Right cardiac atrium (tissue), 5 donors: ENCODE measurements around the gene PLCH2. TPM values are rescaled to one million over a fixed set of nuclear protein-coding genes. Genes with fewer than 3 reads are reported as not detected.

Experiments used
- ATAC-seq, 2 donors: fragments of 200-7000 bp; cut with Tn5 transposase; one replicate each; pipeline versions ENCODE4 v1.8.0 to v1.9.1; 2020; ENCODE audit warnings: moderate library complexity in 2 of 2, mild to moderate bottlenecking in 1 of 2
- DNase-seq, 3 donors: peaks; one replicate each; pipeline ENCODE4 v3.0.0-alpha.2; 2020
- H3K27ac ChIP-seq: one replicate; pipeline ENCODE4 v1.5.1; 2013; ENCODE audit warnings: mild to moderate bottlenecking, low read length, control low read depth, moderate library complexity
- H3K27me3 ChIP-seq: one replicate; pipeline ENCODE4 v1.6.1; 2013; ENCODE audit not compliant: control insufficient read depth, insufficient read depth
- H3K4me1 ChIP-seq: one replicate; pipeline ENCODE4 v1.6.1; 2013; ENCODE audit warnings: low read length; ENCODE audit not compliant: control insufficient read depth, insufficient read depth
- H3K4me3 ChIP-seq: one replicate; pipeline ENCODE4 v1.5.1; 2013; ENCODE audit warnings: low read length, control low read depth
- H3K9me3 ChIP-seq: one replicate; pipeline ENCODE4 v1.6.1; 2013; ENCODE audit warnings: low read length; ENCODE audit not compliant: control insufficient read depth
- WGBS: extraction: QIAGEN DNeasy Blood & Tissue Kit; methylation state at CpG from one replicate; pipeline ENCODE4 v1.1.7; 2013; 5-methylcytosine and 5-hydroxymethylcytosine counted together
- intact Hi-C, 4 donors: fragments of 100-400 bp; cut with DNase I; formaldehyde crosslinking; loops; one replicate each; pipeline versions ENCODE4 v1.11.0 to v1.14.0; 2022 to 2023
- polyA plus RNA-seq: library from polyadenylated mRNA; stranded (reverse); fragments of 200-250 nt; gene quantifications from one replicate; pipeline ENCODE4 v1.2.3, GENCODE V29; 2013
- total RNA-seq, 4 donors: library from RNA; stranded (reverse); fragmentation: NEBNext Ultra II Directional; extraction: Animal tissue kit (Norgen Biotek cat#: 25700); gene quantifications; one replicate each; pipeline ENCODE4 v1.2.1, GENCODE V29; 2021
- donor health status: healthy with polysubstance abuse.
- donor health status: DM: no; HTN: yes; CAD: no.
- donor health status: DM: no; HTN: no; CAD: no.
- donor health status: DM: no; HTN: yes; CAD: no; lungs with severe emphysema.
- donor health status: DM: yes; HTN: yes; CAD: no.

The PLCH2 gene
- total and polyA plus RNA-seq, 5 donors, result 0.08 to 0.64 (median 0.12) TPM; not detected in 1

- no peak overlapping the region for H3K27ac ChIP-seq
- intact Hi-C loops, result no loop called here
- peak overlapping the region; percentile 84 for H3K4me3 ChIP-seq
- H3K27me3 ChIP-seq, result no peaks in the 10 kb centered on the region
- ATAC-seq (no peak), DNase-seq (no peak)
- no peaks in the 10 kb centered on the region for H3K9me3 ChIP-seq
- peaks cover 15% of the 10 kb centered on the region for H3K4me1 ChIP-seq
- 5% methylated on average over 20 of the region's 20 CpGs for WGBS
These were observed 49.5 kb downstream of the PLCH2 start for GRCh38 chr1:2525572-2525919.

- peaks cover 20% of the 10 kb centered on the region for H3K4me1 ChIP-seq
- peak; percentile 95 to 98 (median 97) for DNase-seq
- peak within 1 kb of the TSS; percentile 84 for H3K4me3 ChIP-seq
- H3K27ac ChIP-seq, result peak within 1 kb of the TSS; percentile 86
- H3K27me3 ChIP-seq, result no peaks in the 10 kb centered on the region
- peak; percentile 92 for ATAC-seq
- intact Hi-C loops, result no loop called here
- WGBS, result under 1% methylated on average over 107 of the region's 107 CpGs
- H3K9me3 ChIP-seq, result no peaks in the 10 kb centered on the region
These were observed 50.1 kb downstream of the PLCH2 start, which contains the start of gene PANK4 for GRCh38 chr1:2525920-2526823. Gene PANK4, minus strand, starts transcription at chr1:2526596. Its CDS starts 9 bp downstream, at chr1:2526587.

GRCh38 chr1:2526824-2527555 lies 50.9 kb downstream of the PLCH2 start:
- DNase-seq, result peak in 2 of 3 donors; percentile 83 to 84
- peak; percentile 1 to 42 for ATAC-seq
- peak overlapping the region; percentile 40 for H3K27ac ChIP-seq
- H3K4me1 ChIP-seq, result peaks cover 20% of the 10 kb centered on the region
- no peaks in the 10 kb centered on the region for H3K27me3 ChIP-seq
- peak overlapping the region; percentile 84 for H3K4me3 ChIP-seq
- intact Hi-C loops, result no loop called here
- WGBS, result 36% methylated on average over 20 of the region's 20 CpGs
- no peaks in the 10 kb centered on the region for H3K9me3 ChIP-seq

- ATAC-seq, result no peak
- no peaks in the 10 kb centered on the region for H3K9me3 ChIP-seq
- H3K27ac ChIP-seq, result peak overlapping the region; percentile 40
- no peak for DNase-seq
- peaks cover 20% of the 10 kb centered on the region for H3K4me1 ChIP-seq
- no peaks in the 10 kb centered on the region for H3K27me3 ChIP-seq
- intact Hi-C loops, result no loop called here
- WGBS, result 81% methylated on average over 4 of the region's 4 CpGs
- no peak overlapping the region for H3K4me3 ChIP-seq
These were observed 51.4 kb downstream of the PLCH2 start for GRCh38 chr1:2527556-2527860.

GRCh38 chr1:2528016-2528415 lies 51.9 kb downstream of the PLCH2 start:
- intact Hi-C loops, result no loop called here
- Histone ChIP-seq H3K9me3 (no peaks in the 10 kb centered on the region), H3K27me3 (no peaks in the 10 kb centered on the region), H3K27ac (peak overlapping the region; percentile 40), H3K4me3 (no peak overlapping the region), H3K4me1 (peaks cover 20% of the 10 kb centered on the region)
- WGBS, result 49% methylated on average over 12 of the region's 12 CpGs
- DNase-seq, result peak; percentile 60 to 88 (median 87)
- ATAC-seq, result peak; percentile 19 to 51

- Histone ChIP-seq H3K4me3 (no peak overlapping the region), H3K27ac (peak overlapping the region; percentile 1), H3K4me1 (peaks cover 20% of the 10 kb centered on the region), H3K27me3 (no peaks in the 10 kb centered on the region), H3K9me3 (no peaks in the 10 kb centered on the region)
- DNase-seq (no peak), ATAC-seq (no peak)
- intact Hi-C loops, result no loop called here
- WGBS, result 64% methylated on average over 10 of the region's 10 CpGs
These were observed 52.5 kb downstream of the PLCH2 start for GRCh38 chr1:2528611-2528965.

GRCh38 chr1:2528966-2529783 lies 53.1 kb downstream of the PLCH2 start:
- peak overlapping the region; percentile 52 for H3K4me3 ChIP-seq
- no peak for ATAC-seq
- intact Hi-C loops, result no loop called here
- H3K4me1 ChIP-seq, result peaks cover 16% of the 10 kb centered on the region
- peak overlapping the region; percentile 5 for H3K27ac ChIP-seq
- no peaks in the 10 kb centered on the region for H3K9me3 ChIP-seq
- DNase-seq, result peak in 2 of 3 donors; percentile 82 to 83
- WGBS, result 7% methylated on average over 84 of the region's 84 CpGs
- H3K27me3 ChIP-seq, result no peaks in the 10 kb centered on the region

- Histone ChIP-seq H3K4me1 (peaks cover 10% of the 10 kb centered on the region), H3K27ac (peak within 1 kb of the TSS; percentile 33), H3K27me3 (no peaks in the 10 kb centered on the region), H3K9me3 (no peaks in the 10 kb centered on the region), H3K4me3 (peak within 1 kb of the TSS; percentile 52)
- peak; percentile 5 to 39 for ATAC-seq
- peak in 2 of 3 donors; percentile 81 to 82 for DNase-seq
- intact Hi-C loops, result no loop called here
- 1% methylated on average over 91 of the region's 91 CpGs for WGBS
These were observed 53.9 kb downstream of the PLCH2 start, which contains the start of gene HES5 for GRCh38 chr1:2529784-2530512. Gene HES5, minus strand, starts transcription at chr1:2530263. Its CDS starts 99 bp downstream, at chr1:2530164.

- intact Hi-C loops, result no loop called here
- WGBS, result 16% methylated on average over 30 of the region's 30 CpGs
- ATAC-seq (no peak), DNase-seq (peak in 1 of 3 donors; percentile 79)
- peak overlapping the region; percentile 52 for H3K4me3 ChIP-seq
- H3K27me3 ChIP-seq, result no peaks in the 10 kb centered on the region
- H3K9me3 ChIP-seq, result no peaks in the 10 kb centered on the region
- H3K27ac ChIP-seq, result no peak overlapping the region
- H3K4me1 ChIP-seq, result peaks cover 6% of the 10 kb centered on the region
These were observed 54.6 kb downstream of the PLCH2 start for GRCh38 chr1:2530513-2531361.
